Brain microvascular endothelial cell (primary cell): ENCODE measurements around the gene PASD1.
"Not testable (repeated sequence)": the region's sequence is repeated elsewhere in the genome, so short reads cannot be mapped to it uniquely, and the experiment has no call there.

Source experiments
- DNase-seq: peaks from one replicate; pipeline ENCODE4 v3.0.0-alpha.2; 2020
- H3K27ac ChIP-seq: fragments of 250-450 bp; sonication (Bioruptor Pico); 2 replicates; pipeline ENCODE4 v1.5.1; 2020; ENCODE audit warnings: mild to moderate bottlenecking, moderate library complexity
- H3K27me3 ChIP-seq: fragments of 250-450 bp; sonication (Bioruptor Pico); replicated peaks from 2 replicates; pipeline ENCODE4 v1.5.1; 2020; ENCODE audit warnings: mild to moderate bottlenecking
- H3K36me3 ChIP-seq: fragments of 250-450 bp; sonication (Bioruptor Pico); replicated peaks from 2 replicates; pipeline ENCODE4 v1.5.1; 2020; ENCODE audit warnings: mild to moderate bottlenecking
- H3K4me3 ChIP-seq: 2 replicates; pipeline ENCODE4 v1.5.1; 2011; ENCODE audit warnings: low read depth, mild to moderate bottlenecking, control low read depth, low read length, moderate library complexity
- in situ Hi-C: cut with HindIII; loops from 2 replicates; pipeline ENCODE4 v1.10.0; 2017; ENCODE audit warnings: low sequenced_read_pairs, low pct_ligation_motif_present
- TF ChIP-seq, protein P1 (sequence below): IDR thresholded peaks from 2 replicates; pipeline ENCODE4 v1.5.1; 2011; ENCODE audit warnings: low read depth, mild to moderate bottlenecking, moderate library complexity, low read length, control low read depth, inconsistent platforms; ENCODE audit errors: missing control alignments

The PASD1 gene

DNA sequence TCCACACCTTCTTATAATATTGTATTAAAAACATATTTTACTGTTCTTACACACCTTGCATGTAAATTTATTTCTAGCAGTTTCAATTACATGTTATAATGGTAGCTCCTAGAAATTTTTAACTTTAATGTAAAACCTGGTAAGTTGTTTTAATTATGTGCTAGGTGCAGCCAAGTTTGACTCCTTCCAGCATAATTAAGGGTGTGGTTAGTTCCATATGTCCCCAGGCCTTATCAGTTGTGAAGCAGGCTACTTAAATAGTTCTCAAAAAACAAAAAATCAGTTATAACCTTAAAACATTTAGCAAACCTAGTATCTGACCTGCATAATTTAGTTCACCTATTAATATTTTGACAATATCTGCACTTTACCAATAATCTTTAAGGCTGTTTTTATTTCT lies 26.9 kb upstream of the PASD1 start:
- Histone ChIP-seq H3K4me3 (no peak overlapping the region), H3K36me3 (no peaks in the 10 kb centered on the region), H3K27ac (no peak overlapping the region), H3K27me3 (no peaks in the 10 kb centered on the region)
- TF ChIP-seq, protein P1, sequence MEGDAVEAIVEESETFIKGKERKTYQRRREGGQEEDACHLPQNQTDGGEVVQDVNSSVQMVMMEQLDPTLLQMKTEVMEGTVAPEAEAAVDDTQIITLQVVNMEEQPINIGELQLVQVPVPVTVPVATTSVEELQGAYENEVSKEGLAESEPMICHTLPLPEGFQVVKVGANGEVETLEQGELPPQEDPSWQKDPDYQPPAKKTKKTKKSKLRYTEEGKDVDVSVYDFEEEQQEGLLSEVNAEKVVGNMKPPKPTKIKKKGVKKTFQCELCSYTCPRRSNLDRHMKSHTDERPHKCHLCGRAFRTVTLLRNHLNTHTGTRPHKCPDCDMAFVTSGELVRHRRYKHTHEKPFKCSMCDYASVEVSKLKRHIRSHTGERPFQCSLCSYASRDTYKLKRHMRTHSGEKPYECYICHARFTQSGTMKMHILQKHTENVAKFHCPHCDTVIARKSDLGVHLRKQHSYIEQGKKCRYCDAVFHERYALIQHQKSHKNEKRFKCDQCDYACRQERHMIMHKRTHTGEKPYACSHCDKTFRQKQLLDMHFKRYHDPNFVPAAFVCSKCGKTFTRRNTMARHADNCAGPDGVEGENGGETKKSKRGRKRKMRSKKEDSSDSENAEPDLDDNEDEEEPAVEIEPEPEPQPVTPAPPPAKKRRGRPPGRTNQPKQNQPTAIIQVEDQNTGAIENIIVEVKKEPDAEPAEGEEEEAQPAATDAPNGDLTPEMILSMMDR, result no peak
- in situ Hi-C loops, result no loop called here
- DNase-seq, result no peak

DNA sequence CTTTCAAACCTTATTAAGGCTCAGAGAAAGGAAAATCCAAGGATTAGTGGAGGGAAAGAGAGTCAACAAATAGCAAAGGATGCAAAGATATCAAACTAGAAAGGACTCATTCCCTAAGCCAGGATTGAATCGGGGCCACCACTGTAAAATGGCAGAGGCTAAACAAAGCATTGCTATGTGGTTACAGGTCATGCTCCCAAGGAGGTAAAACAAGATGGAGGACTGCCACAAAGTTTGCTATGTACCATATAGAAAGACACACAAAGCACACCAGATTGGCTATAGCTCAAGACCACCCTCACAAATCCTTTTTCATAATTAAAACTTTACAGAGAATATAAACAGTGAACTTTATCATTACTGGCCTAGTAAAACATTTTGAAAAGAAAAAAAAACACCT lies 25.9 kb upstream of the PASD1 start:
- Histone ChIP-seq H3K36me3 (no peaks in the 10 kb centered on the region), H3K4me3 (no peak overlapping the region), H3K27ac (no peak overlapping the region), H3K27me3 (no peaks in the 10 kb centered on the region)
- in situ Hi-C loops, result no loop called here
- no peak for DNase-seq
- TF ChIP-seq, protein P1, result no peak

DNA sequence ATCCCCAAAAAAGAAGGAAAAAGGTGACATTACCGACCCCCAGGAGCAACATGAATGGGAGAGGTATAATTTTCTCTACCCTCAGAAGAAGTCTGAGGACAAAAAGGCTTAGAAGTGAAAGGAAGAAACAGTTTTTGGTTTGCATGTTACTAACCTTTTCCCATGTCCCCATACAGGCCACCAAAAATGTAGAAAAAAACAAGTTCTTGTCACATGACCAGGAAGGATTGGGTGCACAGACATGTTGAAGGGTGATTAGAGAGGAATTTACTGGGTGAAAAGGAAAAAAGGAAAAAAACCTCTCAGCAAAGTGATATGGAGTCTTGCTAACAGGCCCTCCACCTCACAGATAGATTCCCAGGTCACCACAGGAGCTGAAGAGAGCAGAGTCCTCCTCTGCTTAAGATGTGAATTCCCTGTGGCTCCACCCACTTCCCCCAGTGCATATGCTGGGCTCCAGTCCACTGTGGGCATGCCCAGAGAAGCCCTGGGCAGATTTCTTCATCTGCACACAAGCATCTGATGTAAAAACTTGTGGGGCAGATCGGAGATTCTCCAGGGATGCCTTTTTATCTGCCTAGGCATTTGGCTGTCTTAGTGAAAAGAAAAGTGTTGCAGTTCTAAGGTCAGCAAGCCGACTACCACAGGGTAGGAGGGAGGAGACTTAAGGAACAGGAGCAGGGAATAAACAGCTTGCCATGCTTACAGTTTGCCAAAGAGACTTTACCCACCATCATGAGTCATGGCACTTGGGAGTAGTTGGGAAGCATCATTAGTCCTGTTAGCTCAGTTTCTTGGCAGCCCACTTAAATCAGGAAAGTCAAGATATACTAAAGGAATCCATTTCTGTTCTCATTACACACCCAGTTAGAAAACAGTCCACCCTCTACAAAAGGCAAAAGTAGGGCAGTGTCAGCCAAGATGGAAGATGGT lies 25.0 kb upstream of the PASD1 start:
- H3K36me3 ChIP-seq, result no peaks in the 10 kb centered on the region
- no peak for DNase-seq
- TF ChIP-seq, protein P1, result no peak
- in situ Hi-C loops, result no loop called here
- no peak overlapping the region for H3K27ac ChIP-seq
- no peak overlapping the region for H3K4me3 ChIP-seq
- no peaks in the 10 kb centered on the region for H3K27me3 ChIP-seq

- no peaks in the 10 kb centered on the region for H3K36me3 ChIP-seq
- no peaks in the 10 kb centered on the region for H3K27me3 ChIP-seq
- no peak overlapping the region for H3K27ac ChIP-seq
- H3K4me3 ChIP-seq, result no peak overlapping the region
- no peak for DNase-seq
- in situ Hi-C loops, result no loop called here
- TF ChIP-seq, protein P1, result no peak
Observed at GRCh38 chrX:151543706-151544105, 19.8 kb upstream of the PASD1 start.

DNA sequence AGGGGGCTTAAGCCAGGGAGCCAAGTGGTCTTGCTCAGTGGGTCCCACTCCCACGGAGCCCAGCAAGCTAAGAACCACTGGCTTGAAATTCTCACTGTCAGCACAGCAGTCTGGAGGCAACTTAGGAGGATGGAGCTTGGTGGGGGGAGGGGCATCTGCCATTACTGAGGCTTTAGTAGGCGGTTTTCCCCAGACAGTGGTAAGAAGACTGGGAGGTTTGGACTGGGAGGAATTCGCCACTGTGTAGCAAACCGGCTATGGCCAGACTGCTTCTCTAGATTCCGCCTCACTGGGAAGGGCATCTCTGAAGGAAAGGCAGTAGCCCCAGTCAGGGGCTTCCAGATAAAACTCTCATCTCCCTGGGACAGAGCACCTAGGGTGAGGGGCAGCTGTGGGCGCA lies 17.2 kb upstream of the PASD1 start:
- H3K27me3 ChIP-seq, H3K36me3 ChIP-seq, H3K27ac ChIP-seq, DNase-seq, H3K4me3 ChIP-seq, in situ Hi-C loops: not testable (repeated sequence)

GRCh38 chrX:151551176-151551575 lies 12.3 kb upstream of the PASD1 start:
- H3K27ac ChIP-seq, H3K4me3 ChIP-seq, H3K36me3 ChIP-seq, H3K27me3 ChIP-seq, DNase-seq, in situ Hi-C loops: not testable (repeated sequence)

GRCh38 chrX:151552743-151553142 lies 10.7 kb upstream of the PASD1 start:
- in situ Hi-C loops, result no loop called here
- no peak overlapping the region for H3K4me3 ChIP-seq
- TF ChIP-seq, protein P1, result no peak
- H3K36me3 ChIP-seq, result no peaks in the 10 kb centered on the region
- DNase-seq, result no peak
- no peaks in the 10 kb centered on the region for H3K27me3 ChIP-seq
- H3K27ac ChIP-seq, result no peak overlapping the region

GRCh38 chrX:151555301-151555700 lies 8.2 kb upstream of the PASD1 start:
- H3K27me3 ChIP-seq, DNase-seq, H3K27ac ChIP-seq, H3K4me3 ChIP-seq, in situ Hi-C loops, H3K36me3 ChIP-seq: not testable (repeated sequence)

GRCh38 chrX:151562485-151562884 lies 990 bp upstream of the PASD1 start:
- H3K4me3 ChIP-seq, in situ Hi-C loops: not testable (repeated sequence)

More at GRCh38 chrX:151562485-151562884, 990 bp upstream of the PASD1 start:
- H3K27ac ChIP-seq, H3K36me3 ChIP-seq, H3K27me3 ChIP-seq, DNase-seq: not testable (repeated sequence)
